HG02840 (cell line): ENCODE results near the gene FASTK.
"Not testable (repeated sequence)": the region's sequence is repeated elsewhere in the genome, so short reads cannot be mapped to it uniquely, and the experiment has no call there.

Experiments
- ATAC-seq: cut with Tn5 transposase; IDR thresholded peaks from one replicate; pipeline ENCODE4 v1.9.1; 2021; ENCODE audit warnings: mild to moderate bottlenecking, moderate library complexity, moderate number of reproducible peaks; ENCODE audit not compliant: unreplicated experiment, low FRiP score

Gene FASTK

DNA sequence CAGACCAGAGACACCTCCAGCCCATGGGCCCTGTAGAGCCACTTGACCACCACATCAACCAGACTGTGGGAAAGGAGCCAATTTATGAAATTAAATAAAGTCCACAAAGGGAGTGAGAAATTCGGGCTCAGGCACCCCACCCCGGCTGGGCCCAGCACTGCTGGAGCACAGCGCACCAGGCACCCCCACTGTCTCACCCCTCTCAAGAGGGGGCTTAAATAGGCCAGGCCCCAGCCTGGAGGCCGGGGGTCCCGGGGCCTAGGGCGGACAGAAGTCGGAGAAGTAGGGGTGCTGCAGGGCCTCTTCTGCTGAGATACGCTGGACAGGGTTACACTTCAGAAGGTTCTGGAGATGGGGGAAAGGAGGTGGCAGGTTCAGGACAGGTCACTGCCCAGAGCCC is 26.9 kb downstream of the FASTK start:
- no peak for ATAC-seq

DNA sequence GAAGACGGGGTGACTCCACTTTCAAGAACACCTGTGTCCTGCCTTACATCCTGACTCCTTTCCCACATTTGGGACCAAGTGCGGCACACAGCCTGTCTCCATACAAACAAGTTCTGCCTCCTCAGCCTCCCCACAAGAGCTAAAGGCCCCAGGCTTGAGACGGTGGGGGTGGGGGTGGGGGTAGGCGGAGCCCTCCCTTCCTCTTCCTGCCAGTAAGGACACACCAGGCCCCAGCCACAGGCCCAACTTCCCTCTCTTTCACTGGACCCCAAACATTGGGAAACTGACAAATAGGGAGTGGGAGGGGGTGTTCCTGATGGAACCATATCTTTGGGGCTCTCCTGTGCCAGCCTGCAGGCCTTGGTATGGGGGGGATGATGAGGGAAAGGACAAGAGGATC is 27.5 kb downstream of the FASTK start:
- no peak for ATAC-seq

DNA sequence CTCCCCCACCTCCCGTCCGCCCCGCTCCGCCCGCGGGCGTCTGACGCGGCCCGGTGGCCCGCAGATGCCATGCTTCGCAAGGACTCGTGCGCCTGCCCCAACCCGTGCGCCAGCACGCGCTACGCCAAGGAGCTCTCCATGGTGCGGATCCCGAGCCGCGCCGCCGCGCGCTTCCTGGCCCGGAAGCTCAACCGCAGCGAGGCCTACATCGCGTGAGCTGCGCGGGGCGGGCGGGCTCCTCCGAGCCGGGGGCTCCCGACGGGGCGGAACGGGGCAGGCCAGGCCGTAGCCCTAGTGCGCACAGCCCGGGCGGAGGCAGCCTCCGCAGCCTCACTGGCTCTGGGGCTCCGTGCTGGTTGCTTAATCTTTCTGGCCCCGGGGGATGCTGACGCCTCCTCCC is 29.5 kb downstream of the FASTK start:
- no peak for ATAC-seq

DNA sequence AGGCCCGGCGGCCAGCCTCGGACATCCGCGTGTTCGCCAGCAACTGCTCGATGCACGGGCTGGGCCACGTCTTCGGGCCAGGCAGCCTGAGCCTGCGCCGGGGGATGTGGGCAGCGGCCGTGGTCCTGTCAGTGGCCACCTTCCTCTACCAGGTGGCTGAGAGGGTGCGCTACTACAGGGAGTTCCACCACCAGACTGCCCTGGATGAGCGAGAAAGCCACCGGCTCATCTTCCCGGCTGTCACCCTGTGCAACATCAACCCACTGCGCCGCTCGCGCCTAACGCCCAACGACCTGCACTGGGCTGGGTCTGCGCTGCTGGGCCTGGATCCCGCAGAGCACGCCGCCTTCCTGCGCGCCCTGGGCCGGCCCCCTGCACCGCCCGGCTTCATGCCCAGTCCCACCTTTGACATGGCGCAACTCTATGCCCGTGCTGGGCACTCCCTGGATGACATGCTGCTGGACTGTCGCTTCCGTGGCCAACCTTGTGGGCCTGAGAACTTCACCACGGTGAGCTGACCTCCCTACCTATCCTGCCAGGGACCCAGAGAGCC is 31.6 kb downstream of the FASTK start:
- ATAC-seq: no peak

DNA sequence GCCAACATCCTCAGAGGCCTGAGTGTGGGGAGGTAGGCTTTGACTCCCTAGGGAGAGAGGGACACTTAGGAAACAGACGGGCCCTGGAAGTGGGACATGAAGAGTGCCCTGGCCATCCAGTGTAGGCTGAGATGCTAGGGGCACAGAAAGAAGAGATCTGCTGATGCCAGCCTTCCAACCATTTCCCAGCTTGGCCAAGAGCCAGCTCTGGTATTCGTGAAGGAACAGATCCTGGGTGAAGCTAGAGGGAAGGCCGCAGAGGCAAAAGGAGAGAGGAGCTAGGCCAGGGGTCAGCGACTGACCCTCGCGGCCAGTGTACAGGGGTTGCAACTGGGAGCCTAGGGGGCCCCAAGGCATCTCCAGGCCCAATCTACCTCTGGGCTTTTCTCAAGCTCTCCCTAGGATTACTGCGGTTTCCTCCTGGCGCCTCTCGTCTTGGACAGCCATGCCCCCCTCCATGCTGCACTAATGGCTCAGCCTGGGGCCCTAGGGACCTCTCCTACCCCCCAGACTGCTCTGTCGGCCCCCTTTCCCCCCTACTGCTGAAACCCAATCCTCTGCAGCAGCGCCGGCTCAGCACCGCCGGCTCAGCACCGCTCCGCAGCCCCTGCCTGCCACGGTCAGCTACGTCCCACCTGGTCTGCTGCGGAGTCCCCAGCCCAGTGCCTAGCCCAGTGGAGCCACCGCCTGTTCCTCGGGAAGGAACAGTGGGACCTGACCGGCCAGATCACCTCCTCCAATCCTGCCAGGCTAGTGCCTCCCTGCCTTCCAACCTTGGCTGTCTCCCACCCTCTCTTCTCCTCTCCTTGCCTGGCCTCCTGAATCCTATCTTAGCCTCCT is 32.4 kb downstream of the FASTK start, which contains the start of gene ASIC3:
TSS of gene ASIC3 (plus strand) at position 556 of the 840 bp plus-strand sequence. CDS start 355 bp downstream, outside the sequence.
- ATAC-seq: no peak

DNA sequence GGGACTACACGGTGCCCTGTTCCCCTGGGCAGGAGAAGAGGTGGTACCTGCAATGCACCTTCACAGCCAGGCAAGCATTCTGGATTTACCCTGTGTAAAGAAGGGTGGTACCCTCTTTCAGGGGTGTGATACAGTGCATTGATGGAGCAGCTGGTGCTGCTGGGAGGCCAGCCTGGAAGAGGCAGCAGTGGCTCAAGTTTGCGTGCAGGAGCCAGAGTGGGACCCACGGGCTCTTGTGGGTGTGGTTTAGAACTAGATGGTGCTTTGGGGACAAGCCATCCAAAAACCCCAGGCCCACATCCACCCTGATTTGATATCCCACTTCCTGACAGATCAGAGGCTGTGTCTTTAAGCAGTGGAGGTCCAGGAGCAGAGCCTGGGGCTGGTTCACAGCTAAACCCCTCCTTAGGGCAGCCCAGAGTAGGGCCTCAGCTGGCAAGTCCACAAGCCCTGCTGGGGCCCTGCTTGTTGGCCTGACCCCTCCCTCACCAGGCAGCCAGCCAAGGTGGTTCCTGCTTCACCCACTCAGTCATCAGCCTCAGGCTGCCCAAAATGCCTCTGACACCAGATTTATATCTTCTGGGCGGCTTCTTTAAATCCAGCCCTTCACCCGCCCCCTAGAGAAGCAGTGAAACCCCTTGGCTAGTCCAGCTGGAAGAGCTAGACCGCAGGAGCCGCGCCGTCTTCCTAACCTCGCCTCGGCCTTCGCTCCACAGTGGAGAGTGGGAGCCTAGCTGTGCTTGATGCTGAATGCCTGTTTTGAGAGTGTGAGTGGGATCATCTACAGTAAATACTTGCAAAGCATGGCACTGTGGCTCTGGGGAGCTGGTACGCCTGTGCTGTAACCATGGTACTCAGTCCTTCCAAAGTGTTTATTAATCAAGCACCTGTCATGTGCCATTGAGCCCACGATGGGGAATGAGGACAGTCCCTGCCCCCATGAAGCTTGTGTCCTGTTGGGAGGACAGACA is 33.7 kb downstream of the FASTK start:
- no peak for ATAC-seq

DNA sequence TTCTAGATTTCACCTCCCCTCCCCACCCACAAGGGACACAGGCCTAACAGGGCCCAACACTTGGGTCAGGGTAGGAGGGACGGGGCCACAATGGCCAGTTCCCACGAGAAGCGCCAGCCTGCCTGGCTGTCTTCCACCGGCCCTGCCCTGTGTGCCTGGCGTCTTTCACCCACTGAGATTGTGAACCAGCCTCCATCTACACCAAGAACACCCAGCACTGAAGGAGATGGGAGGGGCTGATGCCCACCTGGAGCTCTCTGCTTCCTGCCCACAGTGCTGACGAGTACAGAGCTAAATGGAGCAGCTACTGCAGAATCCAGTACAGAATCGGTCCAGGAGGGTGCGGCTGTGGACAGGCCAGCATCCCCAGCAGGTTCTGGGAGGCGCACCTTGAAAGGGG is 34.6 kb downstream of the FASTK start:
- no peak for ATAC-seq

DNA sequence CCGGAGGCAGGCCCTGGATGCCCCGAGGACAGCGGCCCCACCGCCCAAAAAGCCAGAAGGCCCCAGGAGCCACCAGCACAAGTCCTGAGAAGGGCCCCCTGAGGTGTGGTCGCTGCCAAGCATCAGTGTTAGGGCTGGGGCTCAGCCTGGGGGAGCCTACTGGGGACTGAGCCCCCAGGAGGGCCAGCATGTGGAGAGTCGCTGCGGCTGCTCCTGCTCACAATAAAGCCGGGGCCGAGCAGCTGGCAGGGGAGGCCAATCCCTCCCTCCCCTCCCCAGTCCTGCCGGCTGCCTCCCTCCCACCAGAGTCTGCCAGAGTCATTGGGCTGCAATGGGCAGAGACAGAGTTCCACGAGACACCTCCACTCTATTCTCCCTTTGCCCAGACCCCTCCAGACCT is 35.3 kb downstream of the FASTK start:
- no peak for ATAC-seq

DNA sequence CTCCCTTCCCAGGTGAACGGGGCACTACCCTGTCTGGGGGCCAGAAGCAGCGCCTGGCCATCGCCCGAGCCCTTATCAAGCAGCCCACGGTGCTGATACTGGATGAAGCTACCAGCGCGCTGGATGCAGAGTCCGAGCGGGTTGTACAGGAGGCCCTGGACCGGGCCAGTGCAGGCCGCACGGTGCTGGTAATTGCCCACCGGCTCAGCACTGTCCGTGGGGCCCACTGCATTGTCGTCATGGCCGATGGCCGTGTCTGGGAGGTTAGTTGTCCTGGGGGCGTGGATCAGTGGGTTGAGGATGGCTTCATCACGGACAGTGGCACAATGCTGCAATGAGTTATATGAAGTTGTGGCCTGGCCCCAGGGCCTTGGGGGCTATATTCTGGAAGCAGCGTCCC is 36.6 kb downstream of the FASTK start:
- no peak for ATAC-seq

DNA sequence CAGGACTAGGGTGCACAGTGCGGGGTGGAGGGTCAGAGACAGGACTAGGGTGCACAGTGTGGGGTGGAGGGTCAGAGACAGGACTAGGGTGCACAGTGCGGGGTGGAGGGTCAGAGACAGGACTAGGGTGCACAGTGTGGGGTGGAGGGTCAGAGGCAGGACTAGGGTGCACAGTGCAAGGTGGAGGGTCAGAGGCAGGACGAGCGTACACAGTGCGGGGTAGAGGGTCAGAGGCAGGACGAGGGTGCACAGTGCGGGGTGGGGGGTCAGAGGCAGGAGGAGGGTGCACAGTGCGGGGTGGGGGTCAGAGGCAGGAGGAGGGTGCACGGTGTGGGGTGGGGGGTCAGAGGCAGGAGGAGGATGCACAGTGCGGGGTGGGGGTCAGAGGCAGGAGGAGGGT is 37.2 kb downstream of the FASTK start:
- not testable (repeated sequence) for ATAC-seq

DNA sequence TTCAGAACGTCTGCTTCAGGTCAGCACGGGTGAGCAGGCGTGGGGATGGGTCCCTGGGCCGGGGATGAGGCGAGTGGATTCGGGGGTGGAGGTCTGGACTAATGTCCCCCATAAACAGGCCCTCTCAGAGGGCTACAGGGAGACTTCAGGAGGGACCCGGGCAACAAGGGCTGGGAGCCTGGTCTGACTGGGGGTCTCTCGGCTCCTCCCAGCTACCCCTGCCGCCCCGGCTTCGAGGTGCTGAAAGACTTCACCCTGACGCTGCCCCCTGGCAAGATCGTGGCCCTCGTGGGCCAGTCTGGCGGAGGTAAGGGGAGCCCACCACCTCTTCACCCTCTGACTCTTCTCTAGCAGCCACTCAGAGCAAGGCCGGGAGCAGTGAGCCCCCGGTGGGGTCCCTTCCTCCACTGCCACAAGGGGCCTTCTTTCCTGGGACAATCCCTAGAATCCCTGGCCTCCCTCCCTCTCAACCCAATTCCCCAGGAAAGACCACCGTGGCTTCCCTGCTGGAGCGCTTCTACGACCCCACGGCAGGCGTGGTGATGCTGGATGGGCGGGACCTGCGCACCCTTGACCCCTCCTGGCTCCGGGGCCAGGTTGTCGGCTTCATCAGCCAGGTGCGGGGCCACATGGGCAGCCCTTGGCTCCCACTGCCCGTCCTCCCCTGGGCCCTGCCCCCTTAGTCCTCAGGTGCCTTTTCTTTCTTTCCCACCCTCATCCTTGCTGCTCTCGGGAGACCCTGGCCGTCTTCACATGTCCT is 39.8 kb downstream of the FASTK start:
- no peak for ATAC-seq

DNA sequence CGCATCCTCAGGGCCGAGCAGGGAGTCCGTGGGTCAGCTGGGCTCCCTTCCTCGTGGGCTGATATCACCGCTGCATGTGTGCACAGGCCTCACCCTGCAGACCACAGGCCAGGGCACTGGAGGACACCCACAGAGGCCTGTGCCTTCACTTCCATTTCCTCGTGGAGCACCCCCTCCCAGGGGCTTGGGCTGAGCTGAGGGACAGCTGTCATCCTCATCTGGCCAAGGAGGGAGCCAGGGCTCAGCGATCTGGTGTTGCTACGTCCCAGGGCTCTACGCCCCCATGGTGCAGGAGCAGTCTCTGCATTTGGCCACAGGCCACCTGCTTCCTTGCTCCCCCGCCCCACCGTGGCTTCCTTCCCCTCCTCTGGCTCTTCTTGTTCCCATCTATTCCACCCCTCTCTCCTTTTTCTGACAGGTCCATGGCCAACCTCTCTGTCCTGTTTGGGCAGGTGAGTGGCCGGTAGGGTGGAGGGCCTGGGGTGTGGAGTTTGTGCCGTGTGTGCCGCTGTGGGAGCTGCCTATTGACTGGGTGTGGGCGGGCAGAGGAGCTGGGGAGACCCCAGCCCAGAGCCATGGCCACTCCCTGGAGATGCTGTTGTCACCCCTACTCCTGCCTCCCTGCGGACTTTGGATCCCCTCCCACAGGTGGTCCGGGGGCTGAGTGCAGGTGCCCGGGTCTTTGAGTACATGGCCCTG is 40.6 kb downstream of the FASTK start:
- no peak for ATAC-seq

DNA sequence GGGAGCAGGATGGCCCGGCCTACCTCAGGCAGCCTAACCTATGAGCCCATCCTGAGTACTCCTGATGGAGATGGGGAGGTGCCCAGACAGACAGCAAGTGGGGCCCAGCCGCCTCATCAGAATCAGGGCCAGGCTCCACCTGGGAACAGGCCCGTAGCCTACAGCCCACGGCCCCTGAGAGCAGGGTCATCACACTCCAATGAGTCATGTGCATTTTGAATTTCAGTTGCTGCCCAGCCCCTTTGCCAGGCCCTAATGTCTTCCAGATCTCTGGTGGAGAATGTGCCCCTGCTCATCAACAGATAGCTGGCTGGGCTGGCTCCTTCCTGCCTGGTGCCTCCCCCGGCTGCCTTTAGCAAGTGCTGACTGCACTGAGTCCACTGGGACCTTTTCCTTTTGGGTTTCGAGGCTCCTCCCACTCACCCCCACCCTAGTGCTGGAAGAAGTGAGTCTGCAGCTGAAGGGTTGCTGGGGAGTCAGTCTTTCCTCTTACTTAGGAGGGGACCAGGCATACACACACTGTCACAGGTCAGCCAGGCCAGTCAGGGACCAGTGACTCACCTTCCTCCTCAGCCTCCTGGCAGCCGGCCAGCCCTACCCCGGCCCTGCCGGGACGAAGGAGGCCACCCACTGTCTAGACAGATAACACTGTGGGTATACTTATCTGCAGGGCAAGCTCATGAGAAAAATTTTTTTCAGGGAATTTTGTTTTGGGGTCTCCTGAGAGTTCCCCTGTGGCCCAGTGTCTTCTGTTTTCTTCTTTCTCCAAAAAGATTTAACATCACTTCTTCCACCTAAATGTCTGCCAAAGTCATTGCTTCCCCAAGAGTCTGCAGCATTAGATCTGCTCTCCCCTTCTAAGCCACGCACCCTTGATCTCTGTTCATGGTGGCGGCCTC is 41.4 kb downstream of the FASTK start:
- no peak for ATAC-seq

DNA sequence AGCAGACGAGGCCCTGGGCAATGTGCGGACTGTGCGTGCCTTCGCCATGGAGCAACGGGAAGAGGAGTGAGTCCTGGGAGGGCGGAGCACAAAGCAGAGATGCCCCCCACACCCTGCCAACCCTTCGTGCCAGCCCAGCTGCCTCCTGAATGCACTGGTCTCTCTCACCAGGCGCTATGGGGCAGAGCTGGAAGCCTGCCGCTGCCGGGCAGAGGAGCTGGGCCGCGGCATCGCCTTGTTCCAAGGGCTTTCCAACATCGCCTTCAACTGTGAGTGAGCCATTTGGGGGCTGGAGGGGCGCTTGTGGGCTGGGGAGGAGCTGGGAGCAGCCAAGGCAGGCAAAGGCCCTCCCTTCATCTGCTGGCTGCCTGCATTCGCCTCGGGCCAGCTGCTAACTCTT is 44.7 kb downstream of the FASTK start:
- ATAC-seq: no peak

DNA sequence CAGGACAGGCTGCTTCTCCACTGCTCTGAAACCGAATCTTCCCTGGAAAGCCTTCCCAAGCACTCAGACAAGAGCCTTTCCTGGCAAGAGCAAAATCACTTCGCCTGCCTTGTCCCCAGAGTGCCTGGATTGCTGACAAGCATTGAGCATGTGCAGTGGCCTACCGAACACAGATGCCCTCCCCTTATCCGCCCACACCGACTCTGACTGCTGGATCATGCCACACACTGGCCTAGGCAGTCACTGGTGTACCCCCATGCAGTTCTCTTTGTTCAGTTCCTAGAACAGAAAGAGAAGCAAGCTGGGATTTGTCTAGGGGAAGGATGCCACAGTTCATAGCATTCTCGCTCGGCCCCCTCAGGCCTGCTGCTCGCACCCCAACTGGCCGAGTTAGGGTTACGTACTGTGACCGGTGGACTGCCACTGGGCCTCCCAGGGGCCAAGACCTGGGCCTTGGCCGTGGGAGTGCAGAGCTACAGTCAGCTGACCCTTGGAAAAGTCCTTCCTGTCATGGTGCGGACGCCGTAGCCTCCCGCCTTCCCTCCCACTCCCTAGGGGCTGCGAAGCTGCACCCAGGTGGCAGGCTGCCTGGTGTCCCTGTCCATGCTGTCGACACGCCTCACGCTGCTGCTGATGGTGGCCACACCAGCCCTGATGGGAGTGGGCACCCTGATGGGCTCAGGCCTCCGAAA is 45.4 kb downstream of the FASTK start:
- no peak for ATAC-seq

DNA sequence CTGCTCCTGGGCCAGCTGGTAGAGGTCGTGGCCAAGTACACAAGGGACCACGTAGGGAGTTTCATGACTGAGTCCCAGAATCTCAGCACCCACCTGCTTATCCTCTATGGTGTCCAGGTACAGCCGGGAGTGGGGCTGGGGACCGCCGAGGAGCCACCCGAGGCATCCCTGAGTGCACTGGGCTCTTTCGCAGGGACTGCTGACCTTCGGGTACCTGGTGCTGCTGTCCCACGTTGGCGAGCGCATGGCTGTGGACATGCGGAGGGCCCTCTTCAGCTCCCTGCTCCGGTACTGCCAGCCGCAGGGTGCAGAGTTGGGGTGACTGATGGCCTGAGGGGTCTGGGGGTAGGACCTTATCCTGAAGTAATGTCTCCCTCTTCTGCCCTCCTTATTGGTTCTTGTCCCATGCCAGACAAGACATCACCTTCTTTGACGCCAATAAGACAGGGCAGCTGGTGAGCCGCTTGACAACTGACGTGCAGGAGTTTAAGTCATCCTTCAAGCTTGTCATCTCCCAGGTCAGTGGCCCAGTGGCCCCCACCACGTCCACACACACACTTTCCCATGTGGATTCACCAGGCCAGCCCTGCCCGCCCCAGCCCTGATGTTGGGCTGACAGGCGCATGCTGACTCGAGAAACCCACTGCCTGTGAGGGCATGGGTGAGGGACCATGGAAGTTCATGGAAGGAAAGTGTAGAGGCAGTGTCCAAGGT is 46.1 kb downstream of the FASTK start:
- ATAC-seq: no peak

DNA sequence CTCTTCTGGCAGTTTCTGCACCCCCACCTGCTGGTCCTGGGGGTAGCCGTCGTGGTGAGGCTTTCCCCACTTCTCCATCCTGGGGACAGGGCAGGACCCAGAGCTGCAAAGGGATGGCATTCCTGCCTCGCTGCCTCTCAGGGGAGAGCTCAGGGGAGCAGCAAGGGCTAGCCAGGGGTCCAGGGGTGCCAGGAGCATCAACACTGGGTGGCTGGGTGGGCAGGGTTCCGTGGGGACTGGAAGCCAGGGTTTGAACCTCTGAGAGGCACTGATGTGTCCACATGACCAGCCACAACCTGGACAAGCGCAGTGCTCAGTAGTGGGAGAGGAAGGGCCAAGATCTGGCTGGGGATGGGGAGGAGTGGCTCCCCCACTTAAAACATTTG is 46.8 kb downstream of the FASTK start:
- ATAC-seq: no peak
